ENCODE results near the gene HTT.
"Not testable (repeated sequence)": the region's sequence is repeated elsewhere in the genome, so short reads cannot be mapped to it uniquely, and the experiment has no call there.

Gene HTT

GRCh38 chr4:3085948-3086670 lies 11.6 kb downstream of the HTT start:
- DNase-seq, result no peak

- DNase-seq, result no peak
Measured at GRCh38 chr4:3087115-3087797, 12.8 kb downstream of the HTT start.

GRCh38 chr4:3091464-3091863 lies 17.0 kb downstream of the HTT start:
- DNase-seq, result no peak

- not testable (repeated sequence) for DNase-seq
Measured at GRCh38 chr4:3094701-3095100, 20.2 kb downstream of the HTT start.

GRCh38 chr4:3096202-3096601 lies 21.7 kb downstream of the HTT start:
- DNase-seq, result no peak

- DNase-seq, result no peak
Measured at GRCh38 chr4:3098346-3098745, 23.9 kb downstream of the HTT start.

GRCh38 chr4:3106339-3107186 lies 32.1 kb downstream of the HTT start:
- peak; percentile 87 for DNase-seq

- DNase-seq, result no peak
Measured at GRCh38 chr4:3107271-3107670, 32.8 kb downstream of the HTT start.

- no peak for DNase-seq
Measured at GRCh38 chr4:3107691-3108121, 33.2 kb downstream of the HTT start.

GRCh38 chr4:3108211-3108610 lies 33.7 kb downstream of the HTT start:
- DNase-seq, result peak; percentile 17

GRCh38 chr4:3111461-3111860 lies 37.0 kb downstream of the HTT start:
- peak; percentile 64 for DNase-seq

- no peak for DNase-seq
Measured at GRCh38 chr4:3112201-3112600, 37.7 kb downstream of the HTT start.

GRCh38 chr4:3112609-3113469 lies 38.4 kb downstream of the HTT start:
- DNase-seq, result peak; percentile 24

- no peak for DNase-seq
Measured at GRCh38 chr4:3114377-3114776, 39.9 kb downstream of the HTT start.

- peak; percentile 44 for DNase-seq
Measured at GRCh38 chr4:3115637-3116270, 41.3 kb downstream of the HTT start.

GRCh38 chr4:3116955-3117354 lies 42.5 kb downstream of the HTT start:
- no peak for DNase-seq

GRCh38 chr4:3118312-3118711 lies 43.8 kb downstream of the HTT start:
- DNase-seq, result no peak

GRCh38 chr4:3119464-3119863 lies 45.0 kb downstream of the HTT start:
- no peak for DNase-seq

GRCh38 chr4:3121110-3121509 lies 46.6 kb downstream of the HTT start:
- DNase-seq, result no peak

GRCh38 chr4:3121596-3121995 lies 47.1 kb downstream of the HTT start:
- no peak for DNase-seq

- DNase-seq, result peak; percentile 51
Measured at GRCh38 chr4:3122081-3122563, 47.6 kb downstream of the HTT start.

- peak; percentile 26 for DNase-seq
Measured at GRCh38 chr4:3123181-3123671, 48.7 kb downstream of the HTT start.
